ENCODE results near the gene CCDC142.

GRCh38 chr2:74448771-74449170, 34.0 kb downstream of the CCDC142 start:
- TF ChIP-seq RAD21 (conservative IDR thresholded peaks at IDR 0.05) = no peak
- TF ChIP-seq CTCF (IDR thresholded peaks at IDR 0.05; ENCODE audit: poor library complexity, severe bottlenecking) = no peak
- TF ChIP-seq POLR2AphosphoS5 (IDR thresholded peaks at IDR 0.05) = no peak
- no peak for TF ChIP-seq EP300 (conservative IDR thresholded peaks at IDR 0.05; ENCODE audit: poor library complexity, severe bottlenecking)
- TF ChIP-seq TAF1 (IDR thresholded peaks at IDR 0.05; ENCODE audit: low read depth) = no peak
- no peak for TF ChIP-seq EZH2 (IDR thresholded peaks at IDR 0.05; ENCODE audit: borderline replicate concordance, insufficient read depth, low read length, poor library complexity, severe bottlenecking)
